Hepatocyte (in vitro differentiated cells): Measurements from ENCODE around the gene PTPRN2. TPM values are rescaled to one million over a fixed set of nuclear protein-coding genes. Genes with fewer than 3 reads are reported as not detected.

ENCODE experiments used
- DNase-seq: peaks from one replicate; pipeline ENCODE4 v3.0.0-alpha.2; 2016; ENCODE audit warnings: low spot score
- H2AFZ ChIP-seq: fragments of 200-600 bp; sonication (generic); 2 replicates; pipeline ENCODE4 v1.6.0; 2016; ENCODE audit warnings: antibody characterized with exemption, mild to moderate bottlenecking
- H3K27ac ChIP-seq: fragments of 200-600 bp; sonication (generic); 2 replicates; pipeline ENCODE4 v1.5.1; 2016; ENCODE audit warnings: mild to moderate bottlenecking
- H3K27me3 ChIP-seq: fragments of 200-600 bp; sonication (generic); 2 replicates; pipeline ENCODE4 v1.6.1; 2016
- H3K36me3 ChIP-seq: fragments of 200-600 bp; sonication (generic); replicated peaks from 2 replicates; pipeline ENCODE4 v1.5.1; 2016; ENCODE audit warnings: low read depth; ENCODE audit not compliant: insufficient read depth
- H3K4me1 ChIP-seq: fragments of 200-600 bp; sonication (generic); 2 replicates; pipeline ENCODE4 v1.5.1; 2016; ENCODE audit warnings: mild to moderate bottlenecking, moderate library complexity; ENCODE audit not compliant: insufficient read depth
- H3K4me2 ChIP-seq: fragments of 200-600 bp; sonication (generic); 2 replicates; pipeline ENCODE4 v1.6.0; 2016
- H3K4me3 ChIP-seq: fragments of 200-600 bp; sonication (generic); 2 replicates; pipeline ENCODE4 v1.5.1; 2016; ENCODE audit warnings: mild to moderate bottlenecking
- H3K79me2 ChIP-seq: fragments of 200-600 bp; sonication (generic); 2 replicates; pipeline ENCODE4 v1.6.0; 2017; ENCODE audit warnings: mild to moderate bottlenecking
- H3K9me2 ChIP-seq: fragments of 200-600 bp; sonication (generic); replicated peaks from 2 replicates; pipeline ENCODE4 v1.6.0; 2017; ENCODE audit warnings: mild to moderate bottlenecking; ENCODE audit not compliant: insufficient read depth
- H3K9me3 ChIP-seq: fragments of 200-600 bp; sonication (generic); 2 replicates; pipeline ENCODE4 v1.5.1; 2016; ENCODE audit warnings: low read depth, mild to moderate bottlenecking
- H4K20me1 ChIP-seq: fragments of 200-600 bp; sonication (generic); 2 replicates; pipeline ENCODE4 v1.6.0; 2016; ENCODE audit warnings: mild to moderate bottlenecking; ENCODE audit not compliant: insufficient read depth, poor library complexity, severe bottlenecking
- EZH2 ChIP-seq: fragments of 200-600 bp; sonication (generic); IDR thresholded peaks from 2 replicates; pipeline ENCODE4 v1.6.1; 2016; ENCODE audit warnings: antibody characterized with exemption, mild to moderate bottlenecking, borderline replicate concordance
- EZH2phosphoT487 ChIP-seq: fragments of 200-600 bp; sonication (generic); IDR thresholded peaks from one replicate; pipeline ENCODE4 v1.6.1; 2018; ENCODE audit warnings: antibody characterized with exemption, mild to moderate bottlenecking, low read depth, moderate library complexity; ENCODE audit not compliant: unreplicated experiment, severe bottlenecking
- WGBS: methylation state at CpG from one replicate; pipeline ENCODE4 v1.1.6; 2016; ENCODE audit warnings: low lambda C conversion rate; ENCODE audit errors: missing lambda C conversion rate; 5-methylcytosine and 5-hydroxymethylcytosine counted together
- polyA plus RNA-seq: library from polyadenylated mRNA; unstranded; fragments of >200 nt; fragmentation: Nextera tagmentation; extraction: Ambion mirVana; gene quantifications from 2 replicates; pipeline ENCODE4 v1.2.1, GENCODE V29; 2016
- total RNA-seq: library from RNA; depleted of rRNA; stranded (reverse); fragments of >200 nt; gene quantifications from 2 replicates; pipeline ENCODE4 v1.2.3, GENCODE V29; 2014
- TF ChIP-seq, protein P1 (sequence below): fragments of 200-600 bp; sonication (generic); IDR thresholded peaks from 2 replicates; pipeline ENCODE4 v1.5.1; 2016; ENCODE audit warnings: antibody characterized with exemption, mild to moderate bottlenecking; ENCODE audit not compliant: poor library complexity

Gene PTPRN2
- total and polyA plus RNA-seq, 2 experiments from 2014 or later, result 2.1 to 3.3 TPM

DNA sequence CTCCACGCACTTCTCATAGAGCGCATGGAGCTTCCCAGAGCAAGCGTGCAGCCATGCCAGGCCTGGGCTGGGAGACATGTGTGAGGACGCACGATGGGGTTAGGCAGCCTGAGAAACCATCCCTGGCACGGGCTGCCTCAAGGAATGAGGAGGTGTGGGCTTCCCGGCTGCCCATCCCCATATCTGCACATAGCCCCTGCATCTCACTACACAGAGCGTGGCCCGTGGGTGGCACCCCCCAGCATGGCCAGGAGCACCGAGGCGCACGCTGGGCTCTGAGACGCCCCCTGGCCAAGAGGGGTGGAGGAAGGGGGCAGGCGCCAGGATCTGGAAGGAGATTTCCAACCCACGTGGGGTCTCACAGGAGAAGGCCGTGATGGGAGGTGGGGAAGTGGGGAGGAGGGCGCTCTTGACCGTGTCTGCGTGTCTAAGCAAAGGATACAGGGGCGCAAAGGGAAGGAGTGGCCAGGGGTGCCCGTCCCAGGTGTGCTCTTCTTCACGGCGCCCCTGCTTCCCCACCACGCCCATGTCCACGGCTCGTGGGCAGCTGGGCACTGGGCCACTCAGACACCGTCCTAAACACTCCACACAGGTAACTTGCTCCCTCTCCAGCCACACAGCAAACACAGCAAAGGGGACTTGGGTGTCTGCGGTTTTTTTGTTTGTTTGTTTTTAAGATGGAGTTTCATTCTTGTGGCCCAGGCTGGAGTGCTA is 340.5 kb downstream of the PTPRN2 start:
- Histone ChIP-seq H2AFZ (no peak overlapping the region), H3K27me3 (no peaks in the 10 kb centered on the region), H3K9me2 (no peaks in the 10 kb centered on the region), H4K20me1 (no peaks in the 10 kb centered on the region), H3K79me2 (no peaks in the 10 kb centered on the region), H3K36me3 (no peaks in the 10 kb centered on the region), H3K4me3 (no peak overlapping the region), H3K27ac (no peak overlapping the region), H3K4me1 (no peaks in the 10 kb centered on the region), H3K4me2 (no peak overlapping the region), H3K9me3 (no peaks in the 10 kb centered on the region)
- 85% methylated on average over 25 of the region's 28 CpGs for WGBS
- TF ChIP-seq EZH2 (no peak), EZH2phosphoT487 (no peak)
- TF ChIP-seq, protein P1, sequence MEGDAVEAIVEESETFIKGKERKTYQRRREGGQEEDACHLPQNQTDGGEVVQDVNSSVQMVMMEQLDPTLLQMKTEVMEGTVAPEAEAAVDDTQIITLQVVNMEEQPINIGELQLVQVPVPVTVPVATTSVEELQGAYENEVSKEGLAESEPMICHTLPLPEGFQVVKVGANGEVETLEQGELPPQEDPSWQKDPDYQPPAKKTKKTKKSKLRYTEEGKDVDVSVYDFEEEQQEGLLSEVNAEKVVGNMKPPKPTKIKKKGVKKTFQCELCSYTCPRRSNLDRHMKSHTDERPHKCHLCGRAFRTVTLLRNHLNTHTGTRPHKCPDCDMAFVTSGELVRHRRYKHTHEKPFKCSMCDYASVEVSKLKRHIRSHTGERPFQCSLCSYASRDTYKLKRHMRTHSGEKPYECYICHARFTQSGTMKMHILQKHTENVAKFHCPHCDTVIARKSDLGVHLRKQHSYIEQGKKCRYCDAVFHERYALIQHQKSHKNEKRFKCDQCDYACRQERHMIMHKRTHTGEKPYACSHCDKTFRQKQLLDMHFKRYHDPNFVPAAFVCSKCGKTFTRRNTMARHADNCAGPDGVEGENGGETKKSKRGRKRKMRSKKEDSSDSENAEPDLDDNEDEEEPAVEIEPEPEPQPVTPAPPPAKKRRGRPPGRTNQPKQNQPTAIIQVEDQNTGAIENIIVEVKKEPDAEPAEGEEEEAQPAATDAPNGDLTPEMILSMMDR, result no peak
- DNase-seq, result no peak

DNA sequence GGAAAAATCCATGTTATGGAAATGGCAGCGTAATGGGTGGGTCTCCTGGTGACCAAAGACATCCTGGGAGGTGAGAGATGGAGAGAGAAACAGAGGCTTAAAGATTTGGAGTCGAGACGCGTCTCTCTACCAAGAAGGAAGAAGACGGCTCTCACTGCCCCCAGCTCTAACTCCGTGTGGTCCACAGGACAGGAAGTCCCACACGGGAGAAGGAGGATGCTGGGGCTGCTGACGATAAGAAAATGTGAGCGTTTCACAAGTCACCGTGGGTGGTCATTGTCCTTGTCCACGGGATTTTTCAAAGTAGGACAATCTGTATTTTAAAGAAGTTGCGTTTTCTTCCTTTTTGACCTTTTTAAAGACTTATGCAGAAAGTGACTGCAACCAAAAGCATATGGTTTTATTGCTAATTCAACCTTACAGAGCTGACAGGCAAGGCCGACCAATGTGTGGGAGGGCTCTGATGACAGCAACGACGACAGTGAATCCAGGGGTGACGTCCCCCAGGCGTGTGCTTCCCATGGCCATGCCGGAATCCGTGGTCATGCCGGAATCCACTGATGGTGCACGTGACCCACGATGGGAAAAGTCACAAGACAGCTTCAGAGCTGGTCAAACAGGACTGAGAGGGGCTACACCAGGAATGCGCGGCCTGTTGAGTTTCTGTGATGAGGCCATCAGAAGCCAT is 341.2 kb downstream of the PTPRN2 start:
- TF ChIP-seq EZH2phosphoT487 (no peak), EZH2 (no peak)
- TF ChIP-seq, protein P1, result no peak
- Histone ChIP-seq H3K4me2 (no peak overlapping the region), H2AFZ (no peak overlapping the region), H3K36me3 (no peaks in the 10 kb centered on the region), H3K79me2 (no peaks in the 10 kb centered on the region), H3K27me3 (no peaks in the 10 kb centered on the region), H3K4me1 (no peaks in the 10 kb centered on the region), H4K20me1 (no peaks in the 10 kb centered on the region), H3K9me2 (no peaks in the 10 kb centered on the region), H3K4me3 (no peak overlapping the region), H3K27ac (no peak overlapping the region), H3K9me3 (no peaks in the 10 kb centered on the region)
- DNase-seq, result no peak
- 87% methylated on average over 24 of the region's 24 CpGs for WGBS

- no peak for DNase-seq
- WGBS, result 95% methylated on average over 12 of the region's 12 CpGs
- no peaks in the 10 kb centered on the region for H3K9me2 ChIP-seq
- no peak overlapping the region for H3K4me2 ChIP-seq
- no peaks in the 10 kb centered on the region for H3K36me3 ChIP-seq
- no peaks in the 10 kb centered on the region for H3K79me2 ChIP-seq
- no peaks in the 10 kb centered on the region for H3K9me3 ChIP-seq
- H4K20me1 ChIP-seq, result no peaks in the 10 kb centered on the region
- no peak overlapping the region for H3K27ac ChIP-seq
- no peak overlapping the region for H3K4me3 ChIP-seq
- TF ChIP-seq, protein P1, result no peak
- TF ChIP-seq EZH2, result no peak
- TF ChIP-seq EZH2phosphoT487, result no peak
- no peak overlapping the region for H2AFZ ChIP-seq
- H3K4me1 ChIP-seq, result no peaks in the 10 kb centered on the region
- H3K27me3 ChIP-seq, result no peaks in the 10 kb centered on the region
Measured at GRCh38 chr7:158245724-158246041, 341.9 kb downstream of the PTPRN2 start.
